ENCODE measurements around the gene RHCE.

RHCE gene

DNA sequence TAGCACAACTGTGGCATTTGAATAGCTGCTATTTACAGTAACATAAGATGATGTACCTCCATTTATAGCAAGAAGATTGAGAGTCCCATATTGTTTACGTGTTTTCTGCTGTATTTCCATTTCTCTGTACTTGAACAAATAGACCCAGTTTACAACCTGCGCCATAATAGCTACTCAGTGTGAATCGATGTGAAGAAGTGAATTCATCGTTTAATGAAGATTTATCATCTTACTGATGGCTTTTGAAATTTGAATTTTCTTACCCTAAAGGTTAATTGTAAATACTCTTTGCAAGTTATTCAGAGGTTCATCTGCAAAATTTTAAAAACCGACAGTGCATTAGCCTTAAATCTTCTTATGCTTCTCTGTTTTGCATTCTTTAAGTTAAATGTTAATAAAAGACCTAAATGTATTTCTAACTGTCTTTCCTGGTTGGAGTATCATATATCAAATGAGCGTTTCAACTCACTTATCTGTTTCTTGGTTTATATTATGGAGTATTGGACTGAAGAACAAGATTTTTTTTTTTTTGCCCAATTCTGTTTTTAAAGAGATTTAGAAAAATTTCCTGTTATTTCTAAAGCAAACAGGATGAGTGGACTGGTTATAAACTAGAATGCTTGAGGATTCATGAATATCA, 12.2 kb upstream of the RHCE start:
- no peak for TF ChIP-seq ZFX (IDR thresholded peaks at IDR 0.05; ENCODE audit: borderline replicate concordance)
- no peak for TF ChIP-seq CTCF (IDR thresholded peaks at IDR 0.05)
- no peak overlapping the region for H3K27ac ChIP-seq

GRCh38 chr1:25431955-25432719, 11.5 kb upstream of the RHCE start:
- peak overlapping the region; percentile 66; the same call in 1 of the 2 replicates for H3K27ac ChIP-seq
- TF ChIP-seq ZFX (IDR thresholded peaks at IDR 0.05; ENCODE audit: borderline replicate concordance) (no peak), CTCF (IDR thresholded peaks at IDR 0.05) (no peak)

- H3K27ac ChIP-seq: peak overlapping the region; percentile 66
- TF ChIP-seq CTCF (IDR thresholded peaks at IDR 0.05) (peak; percentile 15; the same call in 1 of the 2 replicates), ZFX (IDR thresholded peaks at IDR 0.05; ENCODE audit: borderline replicate concordance) (no peak)
Observed at GRCh38 chr1:25430967-25431881, 10.6 kb upstream of the RHCE start.

DNA sequence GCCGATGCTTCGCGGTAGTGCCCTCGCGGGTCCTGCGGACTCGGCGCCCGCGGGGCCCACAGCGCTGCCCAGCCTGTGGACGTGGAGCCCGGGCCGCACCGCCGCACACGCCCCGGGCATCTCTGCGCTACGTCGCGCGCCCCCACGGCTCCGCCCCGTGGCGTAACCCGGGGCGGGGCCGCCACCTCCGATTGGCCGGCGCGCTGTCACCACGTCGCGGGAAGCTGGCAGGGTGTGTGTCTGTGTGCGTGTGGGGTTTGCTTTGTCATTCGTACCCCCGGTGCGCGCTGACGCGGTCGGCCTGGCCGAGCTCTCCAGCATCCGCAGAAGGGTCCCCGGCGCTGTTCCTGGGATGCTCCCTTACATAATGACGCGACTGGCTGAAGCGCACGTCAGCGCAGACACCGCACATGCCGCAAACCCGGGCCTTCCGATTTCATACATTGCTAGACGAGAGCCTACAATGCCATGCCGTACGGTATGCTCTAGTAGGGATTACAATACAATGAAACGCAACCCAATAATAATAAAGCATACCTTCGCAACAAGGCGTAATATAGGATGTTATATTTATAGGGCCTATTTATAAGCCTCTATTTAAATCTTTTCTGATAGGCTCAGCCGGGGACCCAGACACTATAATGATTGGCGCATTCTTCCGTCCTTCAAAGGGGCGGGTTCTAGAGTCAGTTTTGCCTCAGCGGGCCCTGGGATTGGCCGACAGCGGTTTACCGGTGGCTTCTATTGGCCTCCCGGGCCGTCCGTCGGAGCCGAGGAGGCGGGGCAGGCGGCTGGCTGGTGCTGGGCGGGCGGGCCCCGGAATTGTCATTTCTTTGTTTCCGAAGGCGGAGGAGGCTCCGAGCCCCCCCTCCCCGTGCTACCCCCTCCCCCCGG, 9.7 kb upstream of the RHCE start, which contains the start of gene MACO1:
TSS of gene MACO1 (plus strand) at position 825 of the 894 bp plus-strand sequence. CDS start 202 bp downstream, outside the sequence.
- TF ChIP-seq ZFX (IDR thresholded peaks at IDR 0.05; ENCODE audit: borderline replicate concordance) (no peak), CTCF (IDR thresholded peaks at IDR 0.05) (no peak)
- peak within 1 kb of the TSS; percentile 66 for H3K27ac ChIP-seq

GRCh38 chr1:25428475-25429166, 8.0 kb upstream of the RHCE start:
- TF ChIP-seq ZFX (IDR thresholded peaks at IDR 0.05; ENCODE audit: borderline replicate concordance) (no peak), CTCF (IDR thresholded peaks at IDR 0.05) (no peak)
- no peak overlapping the region for H3K27ac ChIP-seq

GRCh38 chr1:25427696-25428095, 7.1 kb upstream of the RHCE start:
- H3K27ac ChIP-seq: no peak overlapping the region
- no peak for TF ChIP-seq CTCF (IDR thresholded peaks at IDR 0.05)

All from 22Rv1 (cell line).